Measurements from ENCODE around the gene FLNB. TPM values are rescaled to one million over a fixed set of nuclear protein-coding genes. Genes with fewer than 3 reads are reported as not detected.
A peak's percentile ranks its signal among the peaks of the same experiment; 100 is the strongest.

FLNB gene
- total RNA-seq, 1 donor from 2014 or later, result 40.4 TPM

DNA sequence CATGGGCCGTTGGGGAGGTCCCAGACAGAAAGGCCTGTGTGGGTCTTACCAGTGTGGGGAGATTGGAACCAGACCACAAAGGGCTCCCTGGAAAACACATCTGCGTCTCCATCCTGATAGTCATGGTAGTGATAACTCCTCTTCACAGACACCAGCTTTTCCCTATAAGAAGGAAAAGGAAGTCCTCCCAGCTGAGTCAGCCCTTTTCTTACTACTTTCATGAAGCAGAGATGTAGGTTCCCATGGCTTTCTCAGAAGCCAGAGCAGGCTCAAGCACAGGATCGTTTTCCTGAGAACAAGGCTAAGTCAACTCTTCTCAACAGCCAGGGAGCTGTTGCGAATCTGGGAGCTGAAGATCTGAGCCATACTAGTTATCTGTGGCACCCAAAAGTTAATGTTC, 196.5 kb downstream of the FLNB start:
- no peak overlapping the region for H3K27ac Mint-ChIP-seq (ENCODE audit: unreplicated experiment)
- peaks cover 11% of the 10 kb centered on the region for H3K27me3 Mint-ChIP-seq (ENCODE audit: low read depth)
- TF ChIP-seq, protein P1, sequence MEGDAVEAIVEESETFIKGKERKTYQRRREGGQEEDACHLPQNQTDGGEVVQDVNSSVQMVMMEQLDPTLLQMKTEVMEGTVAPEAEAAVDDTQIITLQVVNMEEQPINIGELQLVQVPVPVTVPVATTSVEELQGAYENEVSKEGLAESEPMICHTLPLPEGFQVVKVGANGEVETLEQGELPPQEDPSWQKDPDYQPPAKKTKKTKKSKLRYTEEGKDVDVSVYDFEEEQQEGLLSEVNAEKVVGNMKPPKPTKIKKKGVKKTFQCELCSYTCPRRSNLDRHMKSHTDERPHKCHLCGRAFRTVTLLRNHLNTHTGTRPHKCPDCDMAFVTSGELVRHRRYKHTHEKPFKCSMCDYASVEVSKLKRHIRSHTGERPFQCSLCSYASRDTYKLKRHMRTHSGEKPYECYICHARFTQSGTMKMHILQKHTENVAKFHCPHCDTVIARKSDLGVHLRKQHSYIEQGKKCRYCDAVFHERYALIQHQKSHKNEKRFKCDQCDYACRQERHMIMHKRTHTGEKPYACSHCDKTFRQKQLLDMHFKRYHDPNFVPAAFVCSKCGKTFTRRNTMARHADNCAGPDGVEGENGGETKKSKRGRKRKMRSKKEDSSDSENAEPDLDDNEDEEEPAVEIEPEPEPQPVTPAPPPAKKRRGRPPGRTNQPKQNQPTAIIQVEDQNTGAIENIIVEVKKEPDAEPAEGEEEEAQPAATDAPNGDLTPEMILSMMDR (conservative IDR thresholded peaks at IDR 0.05), result no peak
- no peaks in the 10 kb centered on the region for H3K9me3 Mint-ChIP-seq
- no peak for DNase-seq (ENCODE audit: low read depth, low spot score)
- no peaks in the 10 kb centered on the region for H3K36me3 Mint-ChIP-seq (ENCODE audit: low read depth)
- H3K4me1 Mint-ChIP-seq, result peaks cover 11% of the 10 kb centered on the region
- H3K4me3 Mint-ChIP-seq, result no peak overlapping the region

DNA sequence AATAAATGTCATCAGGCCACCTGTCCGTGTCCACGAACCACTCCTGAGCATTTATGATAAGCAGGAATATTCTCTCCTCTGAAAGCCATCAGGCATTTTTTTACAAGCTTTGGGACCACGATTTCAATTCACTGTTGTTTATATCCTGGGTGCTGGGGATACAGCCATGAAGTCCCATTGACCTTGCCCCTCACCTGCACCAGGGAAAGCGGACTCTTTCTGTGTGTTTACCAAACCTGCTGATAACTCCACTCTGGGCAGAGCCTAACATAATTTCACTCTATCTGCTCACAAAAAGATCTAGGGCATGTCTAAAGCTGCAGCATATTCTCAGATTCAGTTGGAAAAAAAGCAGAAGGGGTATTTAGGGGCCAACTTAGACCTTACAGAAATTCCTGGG, 197.8 kb downstream of the FLNB start:
- H3K9me3 Mint-ChIP-seq, result no peaks in the 10 kb centered on the region
- no peak overlapping the region for H3K27ac Mint-ChIP-seq (ENCODE audit: unreplicated experiment)
- DNase-seq (ENCODE audit: low read depth, low spot score), result no peak
- H3K4me3 Mint-ChIP-seq, result no peak overlapping the region
- peaks cover 21% of the 10 kb centered on the region for H3K27me3 Mint-ChIP-seq (ENCODE audit: low read depth)
- TF ChIP-seq, protein P1 (conservative IDR thresholded peaks at IDR 0.05), result no peak
- no peaks in the 10 kb centered on the region for H3K36me3 Mint-ChIP-seq (ENCODE audit: low read depth)
- H3K4me1 Mint-ChIP-seq, result peaks cover 7% of the 10 kb centered on the region

DNA sequence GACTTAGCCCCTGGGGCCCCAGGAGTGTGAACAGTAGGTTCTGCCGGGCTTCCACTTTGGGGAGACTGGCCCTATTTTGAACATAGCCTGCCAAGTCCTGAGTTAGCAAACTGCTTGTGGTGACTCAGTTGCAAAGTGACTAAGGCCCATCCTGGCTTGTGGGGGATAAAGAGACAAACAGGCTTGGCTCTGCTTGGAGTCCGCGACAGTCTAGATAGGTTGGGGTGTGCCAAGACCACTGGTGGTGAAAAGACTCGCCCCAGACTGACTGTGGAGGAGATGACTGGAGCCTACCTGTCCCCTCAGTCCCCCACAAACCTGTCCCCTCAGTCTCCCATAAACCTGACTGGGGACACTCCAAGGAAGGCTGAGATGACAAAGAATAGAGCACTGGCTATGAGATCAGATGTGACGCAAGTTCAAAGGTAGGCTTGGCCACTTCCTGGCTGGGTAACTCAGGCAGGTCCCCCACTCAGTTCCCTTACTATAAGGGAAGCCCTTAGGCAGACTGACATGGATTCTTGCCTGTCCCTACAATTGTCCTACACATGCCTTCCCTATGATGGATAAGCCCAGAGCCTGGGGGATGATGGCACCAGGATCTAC, 198.3 kb downstream of the FLNB start:
- Mint-ChIP-seq H3K9me3 (no peaks in the 10 kb centered on the region), H3K36me3 (ENCODE audit: low read depth) (no peaks in the 10 kb centered on the region), H3K27ac (ENCODE audit: unreplicated experiment) (no peak overlapping the region), H3K27me3 (ENCODE audit: low read depth) (peaks cover 24% of the 10 kb centered on the region), H3K4me1 (peaks cover 2% of the 10 kb centered on the region), H3K4me3 (no peak overlapping the region)
- DNase-seq (ENCODE audit: low read depth, low spot score), result no peak
- TF ChIP-seq, protein P1 (conservative IDR thresholded peaks at IDR 0.05), result no peak

DNA sequence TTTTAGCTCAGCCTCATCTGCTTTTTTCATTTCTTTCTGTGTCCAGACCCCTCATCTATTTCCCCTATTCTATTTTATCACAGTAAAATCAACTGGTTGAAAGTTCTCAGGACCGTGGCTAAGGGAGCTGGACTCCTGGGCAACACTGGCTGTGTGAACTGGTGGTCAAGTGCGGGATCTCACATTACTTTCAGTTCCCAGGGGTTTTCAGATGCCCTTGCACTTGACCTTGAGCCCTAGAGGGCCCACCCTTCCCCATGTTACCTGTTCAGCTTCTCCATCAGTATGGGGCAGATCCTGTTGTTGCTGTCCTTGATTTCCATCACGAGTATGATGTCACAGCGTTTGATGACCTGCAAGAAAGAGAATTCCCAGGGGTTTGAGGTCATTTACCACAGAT, 199.7 kb downstream of the FLNB start:
- Mint-ChIP-seq H3K4me3 (no peak overlapping the region), H3K9me3 (no peaks in the 10 kb centered on the region)
- DNase-seq (ENCODE audit: low read depth, low spot score), result no peak

DNA sequence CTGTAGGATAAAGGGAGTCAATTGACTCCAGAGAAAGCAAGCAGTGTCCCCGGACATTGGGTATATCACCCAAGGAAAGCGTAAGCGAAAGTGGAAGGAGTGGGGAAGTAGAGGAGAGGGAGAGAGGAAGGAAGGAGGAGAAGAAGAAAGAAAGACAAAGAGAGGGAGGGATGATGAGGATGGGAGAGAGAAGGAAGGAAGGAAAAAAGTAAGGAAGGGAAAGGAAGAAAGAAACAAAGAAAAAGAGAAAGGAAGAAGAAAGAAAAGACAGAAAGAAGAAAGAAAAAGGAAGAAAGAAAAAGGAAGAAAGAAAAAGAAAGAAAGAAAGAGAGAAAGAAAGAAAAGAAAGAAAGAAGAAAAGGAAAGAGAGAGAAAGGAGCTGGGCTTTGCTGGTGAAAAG, 201.7 kb downstream of the FLNB start:
- H3K4me3 Mint-ChIP-seq, result no peak overlapping the region
- H3K27me3 Mint-ChIP-seq (ENCODE audit: low read depth), result peaks cover 38% of the 10 kb centered on the region
- DNase-seq (ENCODE audit: low read depth, low spot score), result no peak
- H3K36me3 Mint-ChIP-seq (ENCODE audit: low read depth), result no peaks in the 10 kb centered on the region
- H3K9me3 Mint-ChIP-seq, result no peaks in the 10 kb centered on the region
- no peaks in the 10 kb centered on the region for H3K4me1 Mint-ChIP-seq
- TF ChIP-seq, protein P1 (conservative IDR thresholded peaks at IDR 0.05), result no peak
- H3K27ac Mint-ChIP-seq (ENCODE audit: unreplicated experiment), result peak overlapping the region; percentile 19

More for the DNA sequence above, 199.7 kb downstream of the FLNB start:
- Mint-ChIP-seq H3K36me3 (ENCODE audit: low read depth) (no peaks in the 10 kb centered on the region), H3K27me3 (ENCODE audit: low read depth) (peaks cover 24% of the 10 kb centered on the region), H3K4me1 (no peaks in the 10 kb centered on the region), H3K27ac (ENCODE audit: unreplicated experiment) (no peak overlapping the region)
- TF ChIP-seq, protein P1 (conservative IDR thresholded peaks at IDR 0.05), result no peak

All from neural crest cell (in vitro differentiated cells).